ENCODE results near the gene DCHS1.

GRCh38 chr11:6692128-6692527, 36.5 kb upstream of the DCHS1 start:
- TF ChIP-seq LEF1 (IDR thresholded peaks at IDR 0.05; ENCODE audit: borderline replicate concordance) (no peak), ZNF384 (IDR thresholded peaks at IDR 0.05) (no peak), FOXK2 (IDR thresholded peaks at IDR 0.05) (no peak), BHLHE40 (IDR thresholded peaks at IDR 0.05; ENCODE audit: borderline replicate concordance) (no peak), FOXM1 (IDR thresholded peaks at IDR 0.05; ENCODE audit: borderline replicate concordance) (no peak), SUZ12 (IDR thresholded peaks at IDR 0.05) (no peak), SP1 (IDR thresholded peaks at IDR 0.05) (no peak), ARNT (IDR thresholded peaks at IDR 0.05) (no peak), TARDBP (IDR thresholded peaks at IDR 0.05) (no peak), FOXA1 (IDR thresholded peaks at IDR 0.05) (no peak), ELF4 (IDR thresholded peaks at IDR 0.05) (no peak), HDGF (IDR thresholded peaks at IDR 0.05; ENCODE audit: borderline replicate concordance) (no peak), NFRKB (IDR thresholded peaks at IDR 0.05) (no peak)
- TF ChIP-seq, protein P1, sequence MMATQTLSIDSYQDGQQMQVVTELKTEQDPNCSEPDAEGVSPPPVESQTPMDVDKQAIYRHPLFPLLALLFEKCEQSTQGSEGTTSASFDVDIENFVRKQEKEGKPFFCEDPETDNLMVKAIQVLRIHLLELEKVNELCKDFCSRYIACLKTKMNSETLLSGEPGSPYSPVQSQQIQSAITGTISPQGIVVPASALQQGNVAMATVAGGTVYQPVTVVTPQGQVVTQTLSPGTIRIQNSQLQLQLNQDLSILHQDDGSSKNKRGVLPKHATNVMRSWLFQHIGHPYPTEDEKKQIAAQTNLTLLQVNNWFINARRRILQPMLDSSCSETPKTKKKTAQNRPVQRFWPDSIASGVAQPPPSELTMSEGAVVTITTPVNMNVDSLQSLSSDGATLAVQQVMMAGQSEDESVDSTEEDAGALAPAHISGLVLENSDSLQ (IDR thresholded peaks at IDR 0.05): no peak
